ENCODE results near the gene ILF3. TPM values are rescaled to one million over a fixed set of nuclear protein-coding genes. Genes with fewer than 3 reads are reported as not detected.
A peak's percentile ranks its signal among the peaks of the same experiment; 100 is the strongest.

The ILF3 gene
- total RNA-seq, 1 experiment from 2014 or later = 102 TPM

- DNase-seq (ENCODE audit: low read depth) = peak; percentile 94
Observed at GRCh38 chr19:10695401-10696398, 41.6 kb downstream of the ILF3 start.

- peak; percentile 56 for DNase-seq (ENCODE audit: low read depth)
Observed at GRCh38 chr19:10699650-10700335, 45.6 kb downstream of the ILF3 start.

GRCh38 chr19:10701955-10702525 is 47.9 kb downstream of the ILF3 start:
- peak; percentile 25 for DNase-seq (ENCODE audit: low read depth)

GRCh38 chr19:10706990-10707389 is 52.8 kb downstream of the ILF3 start:
- no peak for DNase-seq (ENCODE audit: low read depth)

GRCh38 chr19:10707440-10707839 is 53.3 kb downstream of the ILF3 start:
- no peak for DNase-seq (ENCODE audit: low read depth)

GRCh38 chr19:10708291-10708690 is 54.1 kb downstream of the ILF3 start:
- DNase-seq (ENCODE audit: low read depth) = no peak

GRCh38 chr19:10712045-10712444 is 57.9 kb downstream of the ILF3 start:
- DNase-seq (ENCODE audit: low read depth) = no peak

- DNase-seq (ENCODE audit: low read depth) = no peak
Observed at GRCh38 chr19:10712754-10713153, 58.6 kb downstream of the ILF3 start.

- DNase-seq (ENCODE audit: low read depth) = no peak
Observed at GRCh38 chr19:10713317-10713716, 59.2 kb downstream of the ILF3 start.

- no peak for DNase-seq (ENCODE audit: low read depth)
Observed at GRCh38 chr19:10717054-10717355, 62.9 kb downstream of the ILF3 start.

GRCh38 chr19:10717356-10718204 is 63.4 kb downstream of the ILF3 start, which contains the start of gene DNM2:
Gene DNM2, plus strand, starts transcription at chr19:10718079. Its CDS starts 164 bp downstream, at chr19:10718243.
- DNase-seq (ENCODE audit: low read depth) = peak; percentile 100

GRCh38 chr19:10718205-10719196 is 64.4 kb downstream of the ILF3 start:
- DNase-seq (ENCODE audit: low read depth) = peak; percentile 47

GRCh38 chr19:10719466-10719961 is 65.4 kb downstream of the ILF3 start:
- DNase-seq (ENCODE audit: low read depth) = peak; percentile 15

- DNase-seq (ENCODE audit: low read depth) = no peak
Observed at GRCh38 chr19:10720607-10721125, 66.5 kb downstream of the ILF3 start.

- DNase-seq (ENCODE audit: low read depth) = no peak
Observed at GRCh38 chr19:10723591-10723990, 69.4 kb downstream of the ILF3 start.

- peak; percentile 4 for DNase-seq (ENCODE audit: low read depth)
Observed at GRCh38 chr19:10724573-10725071, 70.5 kb downstream of the ILF3 start.

- no peak for DNase-seq (ENCODE audit: low read depth)
Observed at GRCh38 chr19:10725415-10725814, 71.3 kb downstream of the ILF3 start.

GRCh38 chr19:10726268-10726667 is 72.1 kb downstream of the ILF3 start:
- no peak for DNase-seq (ENCODE audit: low read depth)

- DNase-seq (ENCODE audit: low read depth) = no peak
Observed at GRCh38 chr19:10727685-10728201, 73.6 kb downstream of the ILF3 start.

Measured in RPMI7951 (cell line).